ENCODE data around the gene ITPRIPL2.
A peak's percentile ranks its signal among the peaks of the same experiment; 100 is the strongest.

Gene ITPRIPL2

DNA sequence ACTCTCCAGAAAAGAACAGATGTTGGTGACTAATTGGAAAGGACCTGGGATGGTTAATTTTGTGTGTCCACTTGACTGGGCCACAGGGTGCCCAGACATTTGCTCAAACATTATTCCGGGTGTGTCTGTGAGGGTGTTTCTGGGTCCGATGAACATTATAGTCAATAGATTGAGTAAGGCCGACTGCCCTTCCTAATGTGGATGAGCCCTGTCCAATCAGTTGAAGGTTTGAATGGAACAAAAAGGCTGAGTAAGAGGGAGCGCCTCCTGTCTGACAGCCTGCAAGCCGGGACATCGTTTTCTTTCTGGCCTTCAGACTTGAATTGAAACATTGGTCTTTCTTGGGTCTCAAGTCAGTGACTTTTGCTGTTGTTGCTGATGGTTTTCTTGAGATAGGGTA lies 22.8 kb upstream of the ITPRIPL2 start:
- no CpG with 5 or more reads among the region's 6 CpGs for WGBS (ENCODE audit: extremely low coverage, insufficient coverage, low lambda C conversion rate)
- H3K4me2 ChIP-seq (ENCODE audit: low read length) = no peak overlapping the region
- H4K8ac ChIP-seq (ENCODE audit: low read depth, low read length) = no peak overlapping the region
- H2BK120ac ChIP-seq (ENCODE audit: low read depth, low read length) = no peak overlapping the region
- no peaks in the 10 kb centered on the region for H3K4me1 ChIP-seq (ENCODE audit: control insufficient read depth, low read depth, low read length)
- no peaks in the 10 kb centered on the region for H3K27me3 ChIP-seq (ENCODE audit: insufficient read depth, low read length, poor library complexity)
- no peak overlapping the region for H3K18ac ChIP-seq (ENCODE audit: low read length)
- H3K4me3 ChIP-seq (ENCODE audit: low read length) = no peak overlapping the region
- no peak overlapping the region for H3K23ac ChIP-seq (ENCODE audit: low read length)
- DNase-seq = no peak
- no peak overlapping the region for H3K27ac ChIP-seq (ENCODE audit: low read depth, low read length)
- no peaks in the 10 kb centered on the region for H3K79me1 ChIP-seq (ENCODE audit: low read length)
- H3K9ac ChIP-seq (ENCODE audit: low read length) = no peak overlapping the region
- no peak overlapping the region for H2BK15ac ChIP-seq (replicated peaks; ENCODE audit: low read depth)
- no peak overlapping the region for H3K56ac ChIP-seq (ENCODE audit: low read length)
- no peak overlapping the region for H2BK5ac ChIP-seq (ENCODE audit: low read length)
- no peaks in the 10 kb centered on the region for H3K79me2 ChIP-seq (ENCODE audit: control insufficient read depth, insufficient read depth, low read length)
- H2AK5ac ChIP-seq (ENCODE audit: low read length) = no peak overlapping the region
- H3K4ac ChIP-seq (ENCODE audit: low read depth, low read length) = no peak overlapping the region
- H3K36me3 ChIP-seq (ENCODE audit: control insufficient read depth, insufficient read depth, low read length) = no peaks in the 10 kb centered on the region
- no peak overlapping the region for H4K5ac ChIP-seq (ENCODE audit: low read length)

DNA sequence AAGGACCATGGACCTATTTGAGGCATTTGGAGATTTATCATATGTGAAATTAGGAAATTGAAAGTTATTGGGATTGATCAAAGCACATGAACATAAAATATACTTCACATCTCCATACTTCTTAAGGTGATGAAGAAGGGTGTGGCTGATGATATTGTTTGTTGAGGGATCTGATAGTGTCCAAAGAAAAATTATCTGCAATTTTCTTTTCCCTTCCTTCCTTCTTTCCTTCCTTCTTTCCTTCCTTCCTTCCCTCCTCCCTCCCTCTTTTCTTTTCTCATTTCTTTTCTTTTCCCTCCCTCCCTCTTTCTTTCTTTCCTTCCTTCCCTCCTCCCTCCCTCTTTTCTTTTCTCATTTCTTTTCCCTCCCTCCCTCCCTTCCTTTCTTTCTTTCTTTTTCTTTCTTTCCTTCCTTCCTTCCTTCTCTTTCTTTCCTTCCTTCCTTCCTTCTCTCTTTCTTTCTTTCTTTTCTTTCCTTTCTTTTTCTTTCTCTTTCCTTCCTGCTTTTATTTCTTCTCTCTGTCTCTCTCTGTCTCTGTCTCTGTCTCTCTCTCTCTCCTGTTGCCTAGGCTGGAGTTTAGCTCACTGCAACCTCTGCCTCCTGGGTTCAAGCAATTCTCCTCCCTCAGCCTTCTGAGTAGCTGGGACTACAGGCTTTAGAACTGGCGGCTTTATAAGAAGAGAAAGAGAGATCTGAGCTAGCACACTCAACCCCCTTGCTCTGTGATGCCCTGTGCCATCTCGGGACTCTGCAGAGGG lies 20.9 kb upstream of the ITPRIPL2 start:
- Histone ChIP-seq H3K27ac (ENCODE audit: low read depth, low read length) (no peak overlapping the region), H3K4me3 (ENCODE audit: low read length) (no peak overlapping the region), H2BK15ac (replicated peaks; ENCODE audit: low read depth) (no peak overlapping the region), H3K36me3 (ENCODE audit: control insufficient read depth, insufficient read depth, low read length) (no peaks in the 10 kb centered on the region), H3K79me1 (ENCODE audit: low read length) (no peaks in the 10 kb centered on the region), H4K5ac (ENCODE audit: low read length) (no peak overlapping the region), H2BK5ac (ENCODE audit: low read length) (no peak overlapping the region), H4K8ac (ENCODE audit: low read depth, low read length) (no peak overlapping the region), H3K56ac (ENCODE audit: low read length) (no peak overlapping the region), H3K4ac (ENCODE audit: low read depth, low read length) (no peak overlapping the region), H3K9ac (ENCODE audit: low read length) (no peak overlapping the region), H3K18ac (ENCODE audit: low read length) (no peak overlapping the region), H3K27me3 (ENCODE audit: insufficient read depth, low read length, poor library complexity) (no peaks in the 10 kb centered on the region), H2BK120ac (ENCODE audit: low read depth, low read length) (no peak overlapping the region), H3K23ac (ENCODE audit: low read length) (no peak overlapping the region), H3K4me1 (ENCODE audit: control insufficient read depth, low read depth, low read length) (no peaks in the 10 kb centered on the region), H3K4me2 (ENCODE audit: low read length) (no peak overlapping the region), H3K79me2 (ENCODE audit: control insufficient read depth, insufficient read depth, low read length) (no peaks in the 10 kb centered on the region), H2AK5ac (ENCODE audit: low read length) (no peak overlapping the region)
- DNase-seq = no peak
- WGBS (ENCODE audit: extremely low coverage, insufficient coverage, low lambda C conversion rate) = no CpG with 5 or more reads among the region's 2 CpGs

DNA sequence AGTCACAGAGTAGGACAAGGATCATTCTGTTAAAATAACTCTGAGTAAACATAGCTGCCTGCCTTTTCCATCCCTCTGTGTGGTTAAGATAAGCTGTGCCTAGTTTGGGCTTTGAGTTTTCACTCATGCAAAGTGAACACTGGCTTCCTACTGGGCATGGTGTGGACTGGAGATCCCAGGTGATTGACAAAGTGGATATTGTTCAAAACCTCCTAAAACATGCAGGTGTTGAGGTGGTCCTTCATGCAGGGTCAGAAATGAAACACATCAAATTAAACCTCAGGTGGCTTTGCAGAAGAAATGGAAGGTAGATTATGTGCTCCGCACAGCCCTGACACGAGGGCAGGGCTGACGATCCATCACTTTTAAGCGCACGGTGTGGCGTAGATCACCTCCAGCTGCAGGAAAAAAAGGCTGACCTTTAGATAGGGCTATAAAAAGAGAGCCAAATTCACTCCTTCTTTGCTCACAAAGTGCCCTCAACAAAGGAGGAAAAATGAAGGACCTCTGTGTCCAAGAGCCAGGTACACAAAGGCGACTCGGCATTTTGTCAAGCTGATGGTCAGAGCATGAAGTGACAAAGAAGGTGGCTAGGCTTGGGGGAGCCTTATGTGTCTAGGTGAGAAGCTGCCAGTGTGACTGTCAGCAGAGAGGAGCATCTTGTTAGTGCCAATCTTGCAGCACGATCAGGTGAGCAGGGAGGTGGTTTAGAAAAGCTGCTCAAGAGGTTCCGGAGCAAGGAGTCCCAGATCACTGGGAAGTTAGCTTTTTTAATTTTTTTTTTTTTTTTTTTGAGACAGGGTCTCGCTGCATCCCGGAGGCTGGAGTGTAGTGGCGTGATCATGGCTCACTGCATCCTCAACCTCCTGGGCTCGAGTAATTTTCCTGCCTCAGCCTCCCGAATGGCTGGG lies 19.9 kb upstream of the ITPRIPL2 start:
- no peak overlapping the region for H3K9ac ChIP-seq (ENCODE audit: low read length)
- no peak overlapping the region for H4K8ac ChIP-seq (ENCODE audit: low read depth, low read length)
- H4K5ac ChIP-seq (ENCODE audit: low read length) = no peak overlapping the region
- no peak overlapping the region for H3K18ac ChIP-seq (ENCODE audit: low read length)
- no peaks in the 10 kb centered on the region for H3K27me3 ChIP-seq (ENCODE audit: insufficient read depth, low read length, poor library complexity)
- DNase-seq = no peak
- H3K56ac ChIP-seq (ENCODE audit: low read length) = no peak overlapping the region
- no peak overlapping the region for H2BK120ac ChIP-seq (ENCODE audit: low read depth, low read length)
- no peak overlapping the region for H2BK15ac ChIP-seq (replicated peaks; ENCODE audit: low read depth)
- H3K36me3 ChIP-seq (ENCODE audit: control insufficient read depth, insufficient read depth, low read length) = no peaks in the 10 kb centered on the region
- H3K4me3 ChIP-seq (ENCODE audit: low read length) = no peak overlapping the region
- no peak overlapping the region for H3K4ac ChIP-seq (ENCODE audit: low read depth, low read length)
- no peak overlapping the region for H2BK5ac ChIP-seq (ENCODE audit: low read length)
- no peak overlapping the region for H3K23ac ChIP-seq (ENCODE audit: low read length)
- no peak overlapping the region for H2AK5ac ChIP-seq (ENCODE audit: low read length)
- H3K4me2 ChIP-seq (ENCODE audit: low read length) = no peak overlapping the region
- H3K79me1 ChIP-seq (ENCODE audit: low read length) = no peaks in the 10 kb centered on the region
- no CpG with 5 or more reads among the region's 15 CpGs for WGBS (ENCODE audit: extremely low coverage, insufficient coverage, low lambda C conversion rate)
- H3K4me1 ChIP-seq (ENCODE audit: control insufficient read depth, low read depth, low read length) = no peaks in the 10 kb centered on the region
- H3K27ac ChIP-seq (ENCODE audit: low read depth, low read length) = no peak overlapping the region
- no peaks in the 10 kb centered on the region for H3K79me2 ChIP-seq (ENCODE audit: control insufficient read depth, insufficient read depth, low read length)

- H3K27me3 ChIP-seq (ENCODE audit: insufficient read depth, low read length, poor library complexity) = no peaks in the 10 kb centered on the region
- H3K4me1 ChIP-seq (ENCODE audit: control insufficient read depth, low read depth, low read length) = no peaks in the 10 kb centered on the region
- H3K18ac ChIP-seq (ENCODE audit: low read length) = no peak overlapping the region
- no peak overlapping the region for H3K9ac ChIP-seq (ENCODE audit: low read length)
- H3K4ac ChIP-seq (ENCODE audit: low read depth, low read length) = no peak overlapping the region
- H3K79me2 ChIP-seq (ENCODE audit: control insufficient read depth, insufficient read depth, low read length) = no peaks in the 10 kb centered on the region
- no peak overlapping the region for H2BK120ac ChIP-seq (ENCODE audit: low read depth, low read length)
- no peak overlapping the region for H3K4me3 ChIP-seq (ENCODE audit: low read length)
- no CpG with 5 or more reads among the region's 11 CpGs for WGBS (ENCODE audit: extremely low coverage, insufficient coverage, low lambda C conversion rate)
- no peak for DNase-seq
- H3K36me3 ChIP-seq (ENCODE audit: control insufficient read depth, insufficient read depth, low read length) = no peaks in the 10 kb centered on the region
- H4K5ac ChIP-seq (ENCODE audit: low read length) = no peak overlapping the region
- H2BK15ac ChIP-seq (replicated peaks; ENCODE audit: low read depth) = no peak overlapping the region
- no peak overlapping the region for H2AK5ac ChIP-seq (ENCODE audit: low read length)
- no peaks in the 10 kb centered on the region for H3K79me1 ChIP-seq (ENCODE audit: low read length)
- no peak overlapping the region for H4K8ac ChIP-seq (ENCODE audit: low read depth, low read length)
- no peak overlapping the region for H2BK5ac ChIP-seq (ENCODE audit: low read length)
- no peak overlapping the region for H3K56ac ChIP-seq (ENCODE audit: low read length)
- H3K4me2 ChIP-seq (ENCODE audit: low read length) = no peak overlapping the region
- no peak overlapping the region for H3K27ac ChIP-seq (ENCODE audit: low read depth, low read length)
- no peak overlapping the region for H3K23ac ChIP-seq (ENCODE audit: low read length)
Measured at GRCh38 chr16:19094542-19095365, 19.0 kb upstream of the ITPRIPL2 start.

- no peaks in the 10 kb centered on the region for H3K27me3 ChIP-seq (ENCODE audit: insufficient read depth, low read length, poor library complexity)
- no peak overlapping the region for H3K18ac ChIP-seq (ENCODE audit: low read length)
- no peak overlapping the region for H3K56ac ChIP-seq (ENCODE audit: low read length)
- H2BK120ac ChIP-seq (ENCODE audit: low read depth, low read length) = no peak overlapping the region
- no CpG with 5 or more reads among the region's 5 CpGs for WGBS (ENCODE audit: extremely low coverage, insufficient coverage, low lambda C conversion rate)
- no peaks in the 10 kb centered on the region for H3K79me1 ChIP-seq (ENCODE audit: low read length)
- no peak overlapping the region for H3K9ac ChIP-seq (ENCODE audit: low read length)
- H4K5ac ChIP-seq (ENCODE audit: low read length) = no peak overlapping the region
- H3K4me2 ChIP-seq (ENCODE audit: low read length) = no peak overlapping the region
- no peak overlapping the region for H2AK5ac ChIP-seq (ENCODE audit: low read length)
- H3K36me3 ChIP-seq (ENCODE audit: control insufficient read depth, insufficient read depth, low read length) = no peaks in the 10 kb centered on the region
- H4K8ac ChIP-seq (ENCODE audit: low read depth, low read length) = no peak overlapping the region
- H3K4me1 ChIP-seq (ENCODE audit: control insufficient read depth, low read depth, low read length) = no peaks in the 10 kb centered on the region
- H3K27ac ChIP-seq (ENCODE audit: low read depth, low read length) = no peak overlapping the region
- H3K4ac ChIP-seq (ENCODE audit: low read depth, low read length) = no peak overlapping the region
- H2BK5ac ChIP-seq (ENCODE audit: low read length) = no peak overlapping the region
- no peak overlapping the region for H3K4me3 ChIP-seq (ENCODE audit: low read length)
- DNase-seq = peak; percentile 92
- no peaks in the 10 kb centered on the region for H3K79me2 ChIP-seq (ENCODE audit: control insufficient read depth, insufficient read depth, low read length)
- no peak overlapping the region for H3K23ac ChIP-seq (ENCODE audit: low read length)
- H2BK15ac ChIP-seq (replicated peaks; ENCODE audit: low read depth) = no peak overlapping the region
Measured at GRCh38 chr16:19095654-19096053, 18.1 kb upstream of the ITPRIPL2 start.

Measured in mesendoderm (in vitro differentiated cells).